Breast epithelium (tissue), 4 donors: ENCODE data around the gene EXPH5. TPM values are rescaled to one million over a fixed set of nuclear protein-coding genes. Genes with fewer than 3 reads are reported as not detected.

Experiments
- DNase-seq, 2 donors: peaks; one replicate each; pipeline ENCODE4 v3.0.0-alpha.2; 2019; ENCODE audit warnings: low spot score in 2 of 2
- H3K27ac ChIP-seq, 2 donors: fragments of 200-600 bp; sonication (generic) in 1 of 2; one replicate each; pipeline ENCODE4 v1.5.1; 2016 to 2019; ENCODE audit warnings: mild to moderate bottlenecking in 1 of 2
- H3K27me3 ChIP-seq, 2 donors: fragments of 200-600 bp; sonication (generic) in 1 of 2; one replicate each; pipeline versions ENCODE4 v1.5.1 to v1.6.0; 2017 to 2019; ENCODE audit warnings: control low read depth in 1 of 2, mild to moderate bottlenecking in 1 of 2
- H3K36me3 ChIP-seq: fragments of 200-600 bp; one replicate; pipeline ENCODE4 v1.5.1; 2019
- H3K4me1 ChIP-seq, 2 donors: fragments of 200-600 bp; sonication (generic); one replicate each; pipeline ENCODE4 v1.5.1; 2016 to 2019; ENCODE audit warnings: control low read depth in 1 of 2
- H3K4me3 ChIP-seq, 3 donors: fragments of 200-600 bp; sonication (generic); 1 replicate in 2 of 3; 2 replicates in 1 of 3; pipeline ENCODE4 v1.5.1; 2016 to 2019; ENCODE audit warnings: mild to moderate bottlenecking in 3 of 3, moderate library complexity in 2 of 3
- H3K9me3 ChIP-seq, 2 donors: fragments of 200-600 bp; sonication (generic) in 1 of 2; one replicate each; pipeline ENCODE4 v1.5.1; 2016 to 2019; ENCODE audit warnings: control low read depth in 1 of 2
- POLR2A ChIP-seq: fragments of 450-650 bp; IDR thresholded peaks from one replicate; pipeline ENCODE4 v1.6.1; 2016; ENCODE audit warnings: antibody characterized with exemption, mild to moderate bottlenecking, moderate library complexity
- POLR2AphosphoS5 ChIP-seq, 3 donors: sonication (generic); formaldehyde crosslinking; IDR thresholded peaks; one replicate each; pipeline ENCODE4 v1.6.1; 2017; ENCODE audit warnings: antibody characterized with exemption in 3 of 3
- intact Hi-C: fragments of 100-400 bp; cut with DNase I; formaldehyde crosslinking; loops from one replicate; pipeline ENCODE4 v1.15.1; 2023; ENCODE audit warnings: low total_unique reads
- total RNA-seq, 3 donors: library from RNA; depleted of rRNA; stranded (reverse); fragments of >200 nt; gene quantifications; one replicate each; pipeline ENCODE4 v1.1.0, GENCODE V29; 2016
- TF ChIP-seq, protein P1 (sequence below), 3 donors: fragments of 450-650 bp; IDR thresholded peaks; one replicate each; pipeline ENCODE4 v1.5.1; 2016 to 2017; ENCODE audit warnings: antibody characterized with exemption in 3 of 3, mild to moderate bottlenecking in 3 of 3, moderate library complexity in 3 of 3

The EXPH5 gene
- total RNA-seq, 3 donors from 2014 or later = 3.2 to 16.8 (median 8.8) TPM

DNA sequence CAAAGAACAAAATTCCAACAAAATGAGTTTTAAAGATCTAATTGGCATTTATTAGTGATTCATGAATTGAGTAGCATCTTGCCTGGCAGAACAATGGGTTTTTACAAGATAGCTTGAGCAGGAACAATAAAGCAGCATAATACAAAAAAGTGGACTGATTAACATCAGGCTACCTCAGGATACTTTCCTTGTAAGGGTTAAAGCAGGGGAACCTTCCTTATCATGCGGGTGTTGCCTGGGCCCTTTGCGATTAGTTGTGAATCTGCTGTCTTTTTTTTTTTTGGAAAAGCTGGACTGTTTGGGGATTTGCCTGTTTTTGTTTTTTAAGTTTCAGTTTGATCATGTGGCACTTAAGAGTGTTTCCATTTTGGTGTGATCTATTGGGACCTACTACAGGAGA, 37.5 kb downstream of the EXPH5 start:
- Histone ChIP-seq H3K36me3 (no peaks in the 10 kb centered on the region), H3K27me3 (no peaks in the 10 kb centered on the region), H3K4me1 (no peaks in the 10 kb centered on the region), H3K4me3 (no peak overlapping the region), H3K27ac (no peak overlapping the region), H3K9me3 (no peaks in the 10 kb centered on the region)
- intact Hi-C loops = no loop called here
- DNase-seq = no peak
- TF ChIP-seq, protein P1, sequence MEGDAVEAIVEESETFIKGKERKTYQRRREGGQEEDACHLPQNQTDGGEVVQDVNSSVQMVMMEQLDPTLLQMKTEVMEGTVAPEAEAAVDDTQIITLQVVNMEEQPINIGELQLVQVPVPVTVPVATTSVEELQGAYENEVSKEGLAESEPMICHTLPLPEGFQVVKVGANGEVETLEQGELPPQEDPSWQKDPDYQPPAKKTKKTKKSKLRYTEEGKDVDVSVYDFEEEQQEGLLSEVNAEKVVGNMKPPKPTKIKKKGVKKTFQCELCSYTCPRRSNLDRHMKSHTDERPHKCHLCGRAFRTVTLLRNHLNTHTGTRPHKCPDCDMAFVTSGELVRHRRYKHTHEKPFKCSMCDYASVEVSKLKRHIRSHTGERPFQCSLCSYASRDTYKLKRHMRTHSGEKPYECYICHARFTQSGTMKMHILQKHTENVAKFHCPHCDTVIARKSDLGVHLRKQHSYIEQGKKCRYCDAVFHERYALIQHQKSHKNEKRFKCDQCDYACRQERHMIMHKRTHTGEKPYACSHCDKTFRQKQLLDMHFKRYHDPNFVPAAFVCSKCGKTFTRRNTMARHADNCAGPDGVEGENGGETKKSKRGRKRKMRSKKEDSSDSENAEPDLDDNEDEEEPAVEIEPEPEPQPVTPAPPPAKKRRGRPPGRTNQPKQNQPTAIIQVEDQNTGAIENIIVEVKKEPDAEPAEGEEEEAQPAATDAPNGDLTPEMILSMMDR (IDR thresholded peaks at IDR 0.05) = no peak
- TF ChIP-seq POLR2AphosphoS5 (IDR thresholded peaks at IDR 0.05) = no peak
- TF ChIP-seq POLR2A = no peak

DNA sequence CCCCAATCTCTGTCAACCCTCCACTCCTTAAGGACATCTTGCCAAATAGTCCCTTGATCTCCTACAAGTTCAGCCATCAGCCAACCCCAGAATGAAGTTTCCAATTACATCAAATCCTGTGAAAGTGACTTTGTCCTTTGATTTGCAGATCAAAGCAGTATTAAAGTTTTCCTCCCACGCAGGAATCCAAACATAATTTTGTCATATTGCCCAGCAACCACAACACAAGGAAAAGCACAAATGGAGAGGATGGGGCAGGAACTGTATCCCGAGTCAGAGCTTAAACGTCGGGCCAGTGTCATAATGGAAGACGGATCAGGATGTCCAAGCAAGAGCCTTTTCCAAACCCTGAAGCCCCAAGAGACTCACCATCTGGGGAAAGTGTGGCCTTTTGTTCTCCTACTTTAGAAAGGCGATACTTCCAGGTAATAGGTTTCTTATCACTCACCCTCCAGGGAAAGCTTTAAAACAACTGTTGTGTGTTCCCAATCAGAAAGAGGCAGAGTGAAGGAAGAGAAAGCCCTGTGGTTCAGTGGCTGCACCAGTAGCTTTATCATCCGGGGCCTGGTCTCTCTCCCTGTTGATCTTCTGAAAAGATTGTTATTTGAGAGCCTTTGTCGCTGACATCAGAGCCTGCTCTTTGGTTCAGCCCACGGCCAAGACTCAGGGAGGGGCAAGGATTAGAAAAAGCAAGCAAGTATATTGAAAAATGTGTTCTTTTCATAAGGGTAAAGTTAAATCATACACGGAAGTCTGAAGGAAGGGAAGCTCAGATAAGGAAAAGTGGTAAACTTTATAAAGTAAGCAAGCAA, 41.7 kb downstream of the EXPH5 start:
- TF ChIP-seq, protein P1 (IDR thresholded peaks at IDR 0.05) = no peak
- no peak for TF ChIP-seq POLR2A
- TF ChIP-seq POLR2AphosphoS5 (IDR thresholded peaks at IDR 0.05) = peak in 1 of 3 donors; percentile 21
- no peaks in the 10 kb centered on the region for H3K4me1 ChIP-seq
- H3K27ac ChIP-seq = peak overlapping the region; percentile 69 to 73
- peak overlapping the region; percentile 8 to 45 (median 19) for H3K4me3 ChIP-seq
- no peaks in the 10 kb centered on the region for H3K36me3 ChIP-seq
- intact Hi-C loops = no loop called here
- H3K9me3 ChIP-seq = no peaks in the 10 kb centered on the region
- no peak for DNase-seq
- H3K27me3 ChIP-seq = no peaks in the 10 kb centered on the region

DNA sequence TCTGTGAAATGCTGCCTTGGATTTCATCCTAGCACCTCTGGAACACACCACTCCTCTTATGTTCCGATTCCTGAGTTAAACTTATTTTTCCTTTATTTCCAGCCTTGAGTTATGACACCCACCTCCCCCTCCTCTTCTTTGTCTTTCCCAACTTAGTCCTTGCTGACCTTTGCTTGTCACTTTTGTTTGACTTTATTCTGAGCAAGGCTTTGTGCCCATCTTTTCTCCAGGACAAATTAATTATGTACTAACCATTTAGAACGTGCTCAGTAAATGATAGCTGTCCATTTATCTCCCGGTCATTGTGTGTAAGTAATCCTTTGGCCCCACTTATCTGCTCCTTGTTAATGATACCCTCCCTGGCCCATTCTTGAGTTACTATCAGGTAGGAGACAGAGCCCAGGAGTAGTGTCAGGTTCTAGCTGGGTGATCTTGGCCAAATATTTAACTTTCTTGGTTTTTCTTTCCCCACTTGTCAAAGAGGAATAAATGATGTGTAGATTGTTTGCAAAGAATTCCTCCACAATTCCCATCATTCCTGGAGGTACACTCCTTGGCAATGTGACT, 44.2 kb downstream of the EXPH5 start:
- H3K4me3 ChIP-seq = no peak overlapping the region
- H3K27me3 ChIP-seq = no peaks in the 10 kb centered on the region
- H3K27ac ChIP-seq = no peak overlapping the region
- H3K36me3 ChIP-seq = no peaks in the 10 kb centered on the region
- DNase-seq = no peak
- H3K4me1 ChIP-seq = no peaks in the 10 kb centered on the region
- no peaks in the 10 kb centered on the region for H3K9me3 ChIP-seq
- intact Hi-C loops = no loop called here
- TF ChIP-seq POLR2AphosphoS5 (IDR thresholded peaks at IDR 0.05) = no peak
- TF ChIP-seq, protein P1 (IDR thresholded peaks at IDR 0.05) = no peak

DNA sequence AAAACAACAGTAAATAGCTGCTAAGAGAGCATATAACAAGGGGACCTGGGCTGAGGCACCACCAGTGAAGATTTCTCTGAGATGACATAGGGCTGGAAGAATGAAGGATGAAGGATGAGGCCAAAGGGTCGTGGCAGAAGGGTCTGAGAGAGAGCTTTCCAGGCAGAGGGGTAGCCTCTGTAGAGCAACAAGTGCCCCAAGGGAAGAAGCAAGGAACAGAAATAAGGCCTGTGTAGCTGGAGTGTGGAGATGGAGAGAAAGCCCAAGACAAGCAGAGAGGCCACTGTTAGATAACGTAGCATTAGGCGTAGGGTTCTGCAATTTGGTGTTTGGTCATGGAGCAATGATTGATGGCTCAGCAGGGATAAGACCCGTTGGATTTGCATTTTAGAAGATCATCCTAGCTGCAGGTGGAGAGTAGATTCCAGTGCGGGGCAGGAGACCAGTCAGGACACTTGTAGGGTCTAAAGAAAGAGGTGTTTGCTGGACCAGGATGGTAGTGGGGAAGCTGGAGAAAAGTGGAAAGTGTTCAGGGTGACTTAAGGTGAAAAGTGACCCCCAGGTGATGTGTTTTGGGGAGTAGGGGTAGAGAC, 47.6 kb downstream of the EXPH5 start:
- Histone ChIP-seq H3K9me3 (no peaks in the 10 kb centered on the region), H3K36me3 (no peaks in the 10 kb centered on the region), H3K27me3 (no peaks in the 10 kb centered on the region), H3K27ac (no peak overlapping the region), H3K4me3 (no peak overlapping the region), H3K4me1 (no peaks in the 10 kb centered on the region)
- no peak for DNase-seq
- TF ChIP-seq POLR2A = no peak
- TF ChIP-seq, protein P1 (IDR thresholded peaks at IDR 0.05) = no peak
- no peak for TF ChIP-seq POLR2AphosphoS5 (IDR thresholded peaks at IDR 0.05)
- intact Hi-C loops = no loop called here
